ENCODE results near the gene SPIC.
"Not testable (repeated sequence)": the region's sequence is repeated elsewhere in the genome, so short reads cannot be mapped to it uniquely, and the experiment has no call there.

The SPIC gene

GRCh38 chr12:101474711-101475386 is at the start of gene SPIC:
Gene SPIC, plus strand, starts transcription at chr12:101475336. Its CDS starts 1,569 bp downstream, at chr12:101476905.
- DNase-seq: no peak

- no peak for DNase-seq
Observed at GRCh38 chr12:101430456-101430855, 44.7 kb upstream of the SPIC start.

GRCh38 chr12:101436136-101436535 is 39.0 kb upstream of the SPIC start:
- DNase-seq: no peak

- no peak for DNase-seq
Observed at GRCh38 chr12:101439236-101439635, 35.9 kb upstream of the SPIC start.

- DNase-seq: no peak
Observed at GRCh38 chr12:101441461-101442224, 33.5 kb upstream of the SPIC start.

GRCh38 chr12:101455685-101456084 is 19.5 kb upstream of the SPIC start:
- DNase-seq: no peak

- DNase-seq: no peak
Observed at GRCh38 chr12:101459642-101460346, 15.3 kb upstream of the SPIC start.

- no peak for DNase-seq
Observed at GRCh38 chr12:101468948-101469347, 6.2 kb upstream of the SPIC start.

GRCh38 chr12:101470939-101471338 is 4.2 kb upstream of the SPIC start:
- DNase-seq: no peak

- not testable (repeated sequence) for DNase-seq
Observed at GRCh38 chr12:101471878-101472277, 3.3 kb upstream of the SPIC start.

GRCh38 chr12:101474248-101474647 is 888 bp upstream of the SPIC start:
- no peak for DNase-seq

GRCh38 chr12:101475751-101476305 is 692 bp downstream of the SPIC start:
- DNase-seq: no peak

- DNase-seq: no peak
Observed at GRCh38 chr12:101480849-101481248, 5.7 kb downstream of the SPIC start.

GRCh38 chr12:101485021-101485420 is 9.9 kb downstream of the SPIC start:
- no peak for DNase-seq

GRCh38 chr12:101488469-101488868 is 13.3 kb downstream of the SPIC start:
- no peak for DNase-seq

- no peak for DNase-seq
Observed at GRCh38 chr12:101490286-101490920, 15.3 kb downstream of the SPIC start.

- no peak for DNase-seq
Observed at GRCh38 chr12:101491329-101491728, 16.2 kb downstream of the SPIC start.

GRCh38 chr12:101493556-101493955 is 18.4 kb downstream of the SPIC start:
- DNase-seq: no peak

GRCh38 chr12:101498252-101498651 is 23.1 kb downstream of the SPIC start:
- DNase-seq: no peak

GRCh38 chr12:101501410-101501995 is 26.4 kb downstream of the SPIC start:
- no peak for DNase-seq

- no peak for DNase-seq
Observed at GRCh38 chr12:101521136-101521535, 46.0 kb downstream of the SPIC start.

- no peak for DNase-seq
Observed at GRCh38 chr12:101527682-101528081, 52.5 kb downstream of the SPIC start.

Measured in activated CD4-positive, CD25-positive, alpha-beta regulatory T cell (primary cell).